HG03442 (cell line): ENCODE results near the gene PAPOLB.
"Not testable (repeated sequence)": the region's sequence is repeated elsewhere in the genome, so short reads cannot be mapped to it uniquely, and the experiment has no call there.

Source experiments
- ATAC-seq: cut with Tn5 transposase; IDR thresholded peaks from one replicate; pipeline ENCODE4 v1.9.1; 2021; ENCODE audit warnings: mild to moderate bottlenecking, moderate library complexity; ENCODE audit not compliant: unreplicated experiment

Gene PAPOLB

DNA sequence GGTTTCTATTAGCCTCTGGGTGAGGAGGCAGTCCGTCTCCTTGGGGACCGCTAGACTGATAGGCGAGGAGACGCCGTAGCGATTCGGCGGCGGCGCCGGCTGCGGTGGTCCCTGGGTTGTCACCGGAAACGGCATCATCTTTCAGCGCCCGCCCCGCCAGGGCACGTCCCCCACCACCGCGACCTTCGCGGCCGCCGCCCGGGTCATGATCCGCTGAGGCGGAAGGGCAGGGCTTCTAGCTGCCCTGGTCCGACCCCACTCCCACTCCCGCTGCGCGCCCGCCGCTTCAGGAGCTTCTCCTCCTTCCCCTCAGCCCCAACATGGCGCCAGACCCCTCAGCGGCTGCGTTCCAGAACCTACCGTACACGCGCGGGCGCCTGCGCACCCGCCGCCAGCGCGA, at the start of gene PAPOLB:
Gene PAPOLB, minus strand, starts transcription at position 358 of the 400 bp plus-strand sequence. Its CDS starts 220 bp downstream, at position 138.
- no peak for ATAC-seq

DNA sequence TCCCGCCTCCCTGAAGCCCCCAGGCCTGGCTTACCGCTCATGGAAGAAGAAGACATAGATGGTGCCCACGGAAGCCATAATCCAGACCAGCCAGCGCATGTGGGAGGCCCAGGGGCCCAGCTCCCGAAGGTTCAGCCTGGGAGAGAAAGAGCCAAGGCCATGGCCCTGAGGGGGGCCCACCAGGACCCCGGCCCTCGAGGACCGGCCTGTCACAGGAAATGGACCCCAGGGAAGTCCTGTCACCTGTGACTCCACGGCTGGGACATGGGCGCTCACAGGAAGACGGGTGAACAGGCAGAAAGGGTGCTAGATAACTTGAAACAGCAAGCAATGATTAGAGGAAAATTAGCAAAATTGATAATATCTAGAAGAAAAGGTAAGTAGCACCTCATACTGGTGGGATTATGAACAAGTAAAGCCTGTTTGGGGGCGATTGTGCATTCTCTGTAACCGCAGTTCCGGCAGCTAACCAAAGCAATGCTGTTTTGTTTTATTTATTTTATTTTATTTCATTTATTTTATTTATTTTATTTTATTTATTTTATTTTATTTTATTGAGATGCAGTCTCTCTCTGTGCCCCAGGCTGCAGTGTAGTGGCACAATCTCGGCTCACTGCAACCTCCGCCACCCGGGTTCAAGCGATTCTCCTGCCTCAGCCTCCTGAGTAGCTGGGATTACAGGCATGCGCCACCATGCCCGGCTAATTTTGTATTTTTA, 49.4 kb upstream of the PAPOLB start:
- ATAC-seq, result no peak

GRCh38 chr7:4906682-4907081, 44.9 kb upstream of the PAPOLB start:
- ATAC-seq, result no peak

DNA sequence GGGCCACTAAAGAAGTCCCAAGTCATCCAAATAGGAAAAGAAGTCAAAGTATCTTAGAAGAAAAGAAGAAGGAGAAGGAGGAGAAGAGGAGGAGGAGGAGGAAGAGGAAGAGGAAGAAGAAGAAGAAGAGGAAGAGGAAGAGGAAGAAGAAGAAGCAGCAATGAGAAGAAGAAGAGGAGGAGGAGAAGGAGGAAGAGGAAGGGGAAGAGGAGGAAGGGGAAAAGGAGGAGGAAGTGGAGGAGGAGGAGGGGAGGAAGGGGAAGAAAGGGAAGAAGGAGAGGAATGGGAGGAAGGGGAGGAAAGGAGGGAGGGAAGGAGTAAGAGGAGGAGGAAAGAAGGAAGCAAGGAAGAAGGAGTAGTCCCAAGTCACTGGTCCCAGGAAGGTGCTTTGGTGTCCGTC, 43.3 kb upstream of the PAPOLB start:
- no peak for ATAC-seq

- ATAC-seq, result no peak
These were observed 42.5 kb upstream of the PAPOLB start for GRCh38 chr7:4904346-4904745.

DNA sequence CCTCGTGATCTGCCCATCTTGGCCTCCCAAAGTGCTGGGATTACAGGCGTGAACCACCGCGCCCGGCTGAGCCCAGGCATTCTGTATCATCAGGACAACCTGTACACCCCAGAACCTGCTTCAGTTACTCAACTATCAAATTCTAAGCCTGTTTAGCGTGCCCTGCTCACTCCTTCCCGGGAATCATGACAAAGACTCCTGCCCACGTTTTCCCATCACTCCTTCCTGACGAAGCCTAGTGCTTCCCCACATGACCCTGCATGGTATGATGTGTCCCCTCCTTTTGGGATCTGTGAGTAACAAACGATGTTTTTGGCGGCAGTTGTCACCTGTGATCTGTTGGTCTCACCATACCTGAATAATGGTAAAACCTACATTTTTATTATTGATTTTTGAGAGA, 33.9 kb upstream of the PAPOLB start:
- ATAC-seq, result no peak

DNA sequence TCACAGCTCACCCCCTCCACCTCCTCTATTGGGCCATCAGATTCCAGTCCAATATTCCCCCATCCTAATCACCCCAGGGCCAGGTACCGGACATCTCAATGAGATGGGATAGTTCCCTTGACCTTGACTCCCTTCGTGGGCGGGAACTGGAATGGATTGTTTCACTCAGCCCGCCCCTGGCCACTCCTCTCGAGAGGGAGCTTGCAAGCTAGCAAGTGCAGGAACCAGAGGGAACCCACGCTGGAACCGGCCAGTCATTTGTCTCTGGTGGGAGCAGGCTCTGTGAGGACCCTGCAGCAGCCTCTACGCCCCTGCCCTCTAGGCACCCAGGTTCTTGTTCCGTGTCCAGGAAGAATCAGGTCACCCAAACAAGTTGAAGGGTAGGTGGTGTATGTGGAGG, 32.7 kb upstream of the PAPOLB start:
- ATAC-seq, result no peak

- ATAC-seq, result no peak
These were observed 32.2 kb upstream of the PAPOLB start for GRCh38 chr7:4893929-4894475.

DNA sequence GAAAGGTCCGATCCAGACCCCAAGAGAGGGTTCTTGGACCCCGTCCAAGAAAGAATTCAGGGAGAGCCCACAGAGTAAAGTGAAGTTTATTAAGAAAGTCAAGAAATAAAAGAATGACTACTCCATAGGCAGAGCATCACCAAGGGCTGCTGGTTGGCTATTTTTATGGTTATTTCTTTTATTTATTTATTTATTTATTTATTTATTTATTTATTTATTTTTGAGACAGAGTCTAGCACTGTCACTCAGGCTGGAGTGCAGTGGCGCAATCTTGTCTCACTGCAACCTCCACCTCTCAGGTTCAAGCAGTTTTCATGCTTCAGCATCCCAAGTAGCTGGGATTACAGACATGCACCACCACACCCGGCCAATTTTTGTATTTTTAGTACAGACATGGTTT, 31.4 kb upstream of the PAPOLB start:
- ATAC-seq, result not testable (repeated sequence)

GRCh38 chr7:4891522-4891921, 29.7 kb upstream of the PAPOLB start:
- ATAC-seq, result not testable (repeated sequence)

GRCh38 chr7:4889682-4890081, 27.9 kb upstream of the PAPOLB start:
- ATAC-seq, result no peak

- no peak for ATAC-seq
These were observed 26.3 kb upstream of the PAPOLB start for GRCh38 chr7:4888161-4888560.

DNA sequence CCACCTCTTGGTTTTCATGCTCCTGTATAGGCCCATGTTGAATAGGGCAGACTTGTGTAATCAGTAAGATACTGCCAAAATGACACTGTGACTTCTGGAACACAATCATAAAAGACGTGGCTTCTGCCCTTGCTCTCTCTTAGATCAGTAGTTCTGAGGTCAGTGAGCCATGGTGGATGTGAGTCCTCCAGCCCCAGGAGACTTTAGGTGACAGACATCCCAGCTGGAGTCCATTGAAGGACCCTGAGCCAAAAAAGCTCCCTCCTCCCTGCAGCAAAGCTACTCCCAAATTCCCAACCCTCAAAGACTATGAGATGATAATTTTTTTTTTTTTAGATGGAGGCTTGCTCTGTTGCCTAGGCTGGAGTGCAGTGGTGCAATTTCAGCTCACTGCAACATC, 24.8 kb upstream of the PAPOLB start:
- ATAC-seq, result no peak

GRCh38 chr7:4885317-4885807, 23.5 kb upstream of the PAPOLB start:
- no peak for ATAC-seq

DNA sequence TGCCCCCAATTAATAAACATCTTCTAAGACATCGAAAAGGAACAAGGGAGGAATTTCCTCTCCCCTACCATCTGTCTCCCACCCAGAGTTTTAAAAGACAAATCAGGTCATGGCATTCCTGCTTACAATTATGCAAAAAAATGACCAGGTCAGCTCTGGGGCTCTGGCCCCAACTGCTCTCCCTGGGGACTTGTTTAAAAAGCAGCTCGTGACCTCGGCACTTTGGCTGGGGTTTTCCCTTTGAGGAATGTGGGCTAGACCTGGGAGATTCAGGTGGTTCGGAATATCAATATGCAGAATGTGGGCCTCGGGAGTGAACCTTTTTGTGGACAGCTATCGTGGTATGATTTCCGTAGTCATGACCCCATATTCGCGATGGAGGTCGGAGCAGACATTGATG, 22.3 kb upstream of the PAPOLB start:
- no peak for ATAC-seq

DNA sequence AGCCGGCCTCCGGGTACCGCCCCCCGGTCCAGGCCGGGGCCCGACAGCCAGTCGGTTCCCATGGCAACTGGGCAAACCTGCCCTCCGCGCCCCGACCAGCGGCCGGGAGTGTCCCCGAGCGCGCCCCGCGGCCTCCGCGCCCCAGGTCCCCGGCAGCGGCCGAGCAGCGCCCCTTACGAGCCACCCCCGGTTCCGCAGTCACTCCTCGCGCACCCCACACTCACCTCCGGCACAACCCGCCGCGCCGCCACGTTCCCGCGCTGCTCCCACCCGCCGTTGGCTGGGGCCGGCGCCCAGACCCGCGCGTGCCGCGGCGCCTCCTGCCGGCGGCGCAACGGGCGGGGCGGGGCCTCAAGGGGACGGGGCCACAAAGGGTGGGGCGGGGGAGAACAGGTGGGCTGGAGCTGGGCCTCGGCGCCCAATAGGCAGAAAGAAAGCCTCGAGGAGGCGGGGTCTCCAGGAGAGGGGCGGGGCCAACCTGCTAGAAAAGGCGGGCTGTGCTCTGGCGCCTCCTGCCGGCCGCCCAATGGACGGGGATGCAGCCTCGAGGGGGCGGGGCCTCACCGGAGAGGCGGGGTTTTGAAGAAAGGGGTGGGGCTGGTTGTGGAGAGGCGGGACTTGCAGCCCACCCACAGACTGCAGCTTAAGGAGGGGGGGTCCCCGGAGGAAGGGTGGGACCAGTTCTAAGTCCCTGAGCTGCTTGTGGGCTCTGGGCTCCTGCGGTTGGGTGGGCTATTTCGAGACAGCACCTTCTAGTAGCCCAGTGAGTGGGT, 21.7 kb upstream of the PAPOLB start, which contains the start of gene RADIL:
Gene RADIL, minus strand, starts transcription at position 345 of the 773 bp plus-strand sequence. CDS start 5,577 bp downstream, outside the sequence.
- peak; percentile 61 for ATAC-seq

DNA sequence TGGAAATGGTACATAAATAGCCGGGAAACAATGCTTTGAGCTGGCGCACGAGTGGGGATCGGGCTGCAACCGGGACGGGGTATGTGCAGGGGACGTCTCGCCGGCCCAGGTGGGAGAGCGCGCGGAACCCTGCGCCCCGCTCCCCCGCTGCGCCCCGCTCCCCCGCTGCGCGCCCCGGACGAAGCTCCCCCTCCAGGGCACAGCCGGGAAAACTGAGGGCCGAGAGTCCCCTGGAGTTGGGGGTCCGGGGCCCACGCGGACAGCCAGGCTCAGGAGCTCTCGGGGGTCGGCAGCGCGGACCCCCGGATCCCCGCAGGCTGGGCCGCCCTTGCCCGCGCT, 21.2 kb upstream of the PAPOLB start:
- no peak for ATAC-seq

DNA sequence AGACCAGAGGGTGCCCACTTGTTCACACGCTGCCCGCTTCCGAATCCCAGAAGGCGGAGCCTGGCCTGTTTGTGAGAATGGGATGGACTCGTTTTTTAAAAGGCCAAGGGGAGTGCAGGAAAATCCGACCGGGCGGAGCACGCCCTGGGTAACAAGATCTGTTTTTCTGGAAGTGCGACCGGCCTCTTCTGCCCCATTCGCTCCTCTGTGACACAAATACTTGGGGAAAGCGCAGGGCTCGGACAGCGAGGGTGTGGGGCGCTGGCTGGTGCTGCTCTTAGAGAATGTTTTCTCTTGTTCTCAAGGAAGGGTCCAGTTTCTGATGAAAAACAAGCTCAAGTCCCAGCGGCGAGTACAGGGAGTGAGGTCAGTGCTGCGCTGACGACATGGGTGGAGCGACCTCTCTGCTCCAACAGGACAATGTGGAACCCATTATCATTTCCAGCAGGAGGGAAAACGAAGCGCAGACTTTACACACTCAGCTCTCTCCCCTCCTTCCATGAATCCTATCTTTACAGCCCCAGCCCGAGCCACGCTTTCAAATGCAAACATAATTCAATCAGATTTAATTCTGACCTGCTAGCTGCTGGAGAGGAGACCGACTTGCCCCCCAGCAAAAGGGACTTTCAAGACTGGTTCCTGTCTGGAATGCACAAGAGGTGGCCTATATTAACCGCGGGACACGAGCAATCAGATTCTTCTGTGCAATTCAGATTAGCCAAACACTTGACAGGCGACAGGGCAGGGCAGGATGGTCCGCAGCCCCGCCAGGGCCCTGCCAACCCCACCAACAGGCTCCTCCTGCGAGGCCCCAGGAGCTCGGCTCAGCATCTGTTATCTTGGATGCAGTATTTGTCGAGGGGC, 20.6 kb upstream of the PAPOLB start:
- no peak for ATAC-seq

GRCh38 chr7:4880218-4880617, 18.4 kb upstream of the PAPOLB start:
- ATAC-seq, result no peak

DNA sequence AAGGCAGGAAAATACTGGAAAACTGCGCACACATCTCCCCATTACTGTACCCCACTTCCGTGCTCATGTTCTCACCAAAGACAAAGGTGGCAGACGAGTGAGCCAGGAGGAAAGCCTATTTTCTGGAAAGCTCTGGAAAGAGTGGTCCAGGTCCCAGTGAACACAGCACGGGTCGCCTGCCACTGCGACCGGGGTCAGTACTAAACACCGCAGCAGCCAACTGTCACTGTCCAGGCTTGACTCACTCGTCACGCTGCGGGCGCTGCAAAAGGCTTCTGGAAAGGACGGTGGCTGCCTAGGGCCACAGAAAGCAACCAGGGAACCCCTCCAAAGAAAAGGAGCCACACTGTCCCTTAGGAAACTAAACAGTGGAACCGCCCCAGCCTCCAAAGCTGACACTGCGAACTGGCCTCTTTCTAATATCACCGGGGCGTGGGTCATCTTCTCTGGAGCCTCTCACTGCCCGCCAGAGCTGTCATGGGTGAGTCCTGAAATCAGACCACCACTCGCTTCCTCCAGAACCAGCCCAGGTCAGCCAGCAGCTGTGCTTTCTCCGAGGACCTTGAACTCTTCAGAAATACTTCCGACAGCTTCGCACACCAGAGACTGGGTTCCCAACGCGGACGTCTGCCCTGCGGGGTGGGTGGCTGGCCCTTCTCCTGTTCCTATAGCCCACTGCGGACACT, 17.7 kb upstream of the PAPOLB start:
- no peak for ATAC-seq
